Endothelial cell of umbilical vein (primary cell): ENCODE measurements around the gene MUC13.

ENCODE experiments used
- EZH2 ChIP-seq: IDR thresholded peaks from 2 replicates; pipeline ENCODE4 v1.6.1; 2012; ENCODE audit warnings: borderline replicate concordance, low read depth, mild to moderate bottlenecking, moderate library complexity, low read length, inconsistent platforms; ENCODE audit not compliant: severe bottlenecking
- POLR2A ChIP-seq: IDR thresholded peaks from 2 replicates; pipeline ENCODE4 v1.6.1; 2012; ENCODE audit warnings: low read depth, mild to moderate bottlenecking, control low read depth, low read length
- POLR2AphosphoS5 ChIP-seq: IDR thresholded peaks from 2 replicates; pipeline ENCODE4 v1.6.1; 2012; ENCODE audit warnings: low read depth, mild to moderate bottlenecking, control low read depth, low read length, moderate library complexity; ENCODE audit not compliant: insufficient read depth
- TF ChIP-seq, protein P1 (sequence below), 2 donors: IDR thresholded peaks; 1 replicate in 1 of 2; 2 replicates in 1 of 2; pipeline ENCODE4 v1.5.1; 2011; ENCODE audit warnings: low read length in 2 of 2, mild to moderate bottlenecking in 2 of 2, moderate library complexity in 2 of 2, control low read depth in 1 of 2, inconsistent platforms in 1 of 2, low read depth in 1 of 2; ENCODE audit not compliant: insufficient read depth in 1 of 2; ENCODE audit errors: extremely low read depth in 1 of 2

GRCh38 chr3:124974691-124975090 lies 40.1 kb upstream of the MUC13 start:
- TF ChIP-seq EZH2 (no peak), POLR2A (no peak), POLR2AphosphoS5 (no peak)
- TF ChIP-seq, protein P1, sequence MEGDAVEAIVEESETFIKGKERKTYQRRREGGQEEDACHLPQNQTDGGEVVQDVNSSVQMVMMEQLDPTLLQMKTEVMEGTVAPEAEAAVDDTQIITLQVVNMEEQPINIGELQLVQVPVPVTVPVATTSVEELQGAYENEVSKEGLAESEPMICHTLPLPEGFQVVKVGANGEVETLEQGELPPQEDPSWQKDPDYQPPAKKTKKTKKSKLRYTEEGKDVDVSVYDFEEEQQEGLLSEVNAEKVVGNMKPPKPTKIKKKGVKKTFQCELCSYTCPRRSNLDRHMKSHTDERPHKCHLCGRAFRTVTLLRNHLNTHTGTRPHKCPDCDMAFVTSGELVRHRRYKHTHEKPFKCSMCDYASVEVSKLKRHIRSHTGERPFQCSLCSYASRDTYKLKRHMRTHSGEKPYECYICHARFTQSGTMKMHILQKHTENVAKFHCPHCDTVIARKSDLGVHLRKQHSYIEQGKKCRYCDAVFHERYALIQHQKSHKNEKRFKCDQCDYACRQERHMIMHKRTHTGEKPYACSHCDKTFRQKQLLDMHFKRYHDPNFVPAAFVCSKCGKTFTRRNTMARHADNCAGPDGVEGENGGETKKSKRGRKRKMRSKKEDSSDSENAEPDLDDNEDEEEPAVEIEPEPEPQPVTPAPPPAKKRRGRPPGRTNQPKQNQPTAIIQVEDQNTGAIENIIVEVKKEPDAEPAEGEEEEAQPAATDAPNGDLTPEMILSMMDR (IDR thresholded peaks at IDR 0.05; ENCODE audit: extremely low read depth in 1 of 2, insufficient read depth in 1 of 2, low read depth in 1 of 2, low read length in 2 of 2), result no peak
